AML-193 (cell line): ENCODE results near the gene HOXA6.
A peak's percentile ranks its signal among the peaks of the same experiment; 100 is the strongest.

Experiments used
- DNase-seq, 2 experiments: peaks; one replicate each; lab custom pipeline; 2025; lab: John Stamatoyannopoulos, UW

The HOXA6 gene

GRCh38 chr7:27147199-27148030 is at the start of gene HOXA6:
Gene HOXA6, minus strand, starts transcription at chr7:27147774. Its CDS starts 25 bp downstream, at chr7:27147749.
- DNase-seq, result no peak

- peak; percentile 60 to 65 for DNase-seq
Measured at GRCh38 chr7:27196287-27196767, 48.8 kb upstream of the HOXA6 start.

- DNase-seq, result peak in 1 of 2 experiments; percentile 3
Measured at GRCh38 chr7:27194686-27195379, 47.3 kb upstream of the HOXA6 start.

- DNase-seq, result no peak
Measured at GRCh38 chr7:27194002-27194352, 46.4 kb upstream of the HOXA6 start.

GRCh38 chr7:27193335-27194001 is 45.9 kb upstream of the HOXA6 start:
- no peak for DNase-seq

- DNase-seq, result peak in 1 of 2 experiments; percentile 5
Measured at GRCh38 chr7:27192546-27193334, 45.2 kb upstream of the HOXA6 start.

GRCh38 chr7:27191833-27192545 is 44.4 kb upstream of the HOXA6 start:
- DNase-seq, result no peak

- no peak for DNase-seq
Measured at GRCh38 chr7:27191161-27191731, 43.7 kb upstream of the HOXA6 start.

- DNase-seq, result no peak
Measured at GRCh38 chr7:27189997-27190748, 42.6 kb upstream of the HOXA6 start.

GRCh38 chr7:27189295-27189996 is 41.9 kb upstream of the HOXA6 start:
- no peak for DNase-seq

- DNase-seq, result no peak
Measured at GRCh38 chr7:27188386-27189294, 41.1 kb upstream of the HOXA6 start.

- DNase-seq, result no peak
Measured at GRCh38 chr7:27187475-27188385, 40.2 kb upstream of the HOXA6 start.

GRCh38 chr7:27186668-27187474 is 39.3 kb upstream of the HOXA6 start:
- DNase-seq, result no peak

GRCh38 chr7:27185854-27186667 is 38.5 kb upstream of the HOXA6 start:
- no peak for DNase-seq

- DNase-seq, result no peak
Measured at GRCh38 chr7:27185013-27185853, 37.7 kb upstream of the HOXA6 start, which contains the start of gene HOXA11. Gene HOXA11, minus strand, starts transcription at chr7:27185232. Its CDS starts 88 bp downstream, at chr7:27185144.
